Stimulated activated CD4-positive, alpha-beta T cell treated with anti-CD3 and anti-CD28 coated beads, Interleukin-1b, Interleukin-23, amount 100 ng/mL, for 1 hour (primary cell): Measurements from ENCODE around the gene VPS4B.
"Not testable (repeated sequence)": the region's sequence is repeated elsewhere in the genome, so short reads cannot be mapped to it uniquely, and the experiment has no call there.

Source experiments
- DNase-seq, 2 donors: peaks; one replicate each; pipeline ENCODE4 v3.0.0-alpha.2; 2020; ENCODE audit warnings: low read depth in 2 of 2

VPS4B gene

DNA sequence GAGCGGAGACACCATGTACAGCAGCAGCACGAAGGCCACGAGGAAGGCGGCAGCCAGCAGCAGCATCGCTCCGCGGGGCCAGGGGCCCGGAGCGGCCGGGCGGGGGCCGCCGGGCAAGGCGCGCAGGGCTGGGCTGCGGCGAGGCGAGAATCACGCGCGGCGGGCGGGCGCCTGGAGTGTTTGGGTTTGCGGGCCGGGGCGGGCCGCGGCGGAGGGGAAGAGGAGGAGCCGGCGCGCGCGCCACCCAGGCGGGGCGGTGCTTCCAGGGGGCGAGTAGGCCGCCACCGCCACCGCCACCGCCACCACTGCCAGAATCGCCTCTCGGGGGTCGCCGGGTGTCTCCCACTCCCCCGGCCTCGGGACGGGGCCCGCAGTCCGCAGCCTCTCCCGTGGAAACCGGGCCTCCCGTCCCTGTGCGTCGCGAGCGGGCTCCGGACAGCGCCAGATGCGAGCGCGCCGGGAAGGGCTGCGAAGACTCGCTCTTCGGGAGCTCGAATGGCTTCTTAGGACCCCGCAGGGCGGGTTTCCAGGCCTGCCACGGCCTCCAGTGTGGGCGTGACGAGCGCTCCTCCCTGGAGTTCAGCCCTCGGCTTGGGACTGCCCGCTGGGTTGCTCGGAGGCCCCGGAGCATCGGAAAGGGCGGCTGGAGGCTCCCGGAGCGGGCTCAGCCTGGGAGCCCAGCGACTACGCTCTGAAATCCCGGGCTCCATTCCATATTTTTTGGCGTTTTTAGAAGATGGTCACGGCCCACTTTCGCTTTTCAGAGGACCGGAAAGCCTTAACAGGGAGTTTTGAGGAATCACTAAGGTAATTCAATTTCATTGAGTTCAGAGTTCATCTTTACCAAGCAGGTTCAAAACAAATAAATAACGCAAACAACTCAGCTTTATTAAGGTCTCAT is 55.0 kb downstream of the VPS4B start, which contains the start of gene KDSR:
TSS of gene KDSR (minus strand) at position 154 of the 901 bp plus-strand sequence. CDS start at position 66, 88 bp downstream.
- peak in 1 of 2 donors; percentile 68 for DNase-seq

DNA sequence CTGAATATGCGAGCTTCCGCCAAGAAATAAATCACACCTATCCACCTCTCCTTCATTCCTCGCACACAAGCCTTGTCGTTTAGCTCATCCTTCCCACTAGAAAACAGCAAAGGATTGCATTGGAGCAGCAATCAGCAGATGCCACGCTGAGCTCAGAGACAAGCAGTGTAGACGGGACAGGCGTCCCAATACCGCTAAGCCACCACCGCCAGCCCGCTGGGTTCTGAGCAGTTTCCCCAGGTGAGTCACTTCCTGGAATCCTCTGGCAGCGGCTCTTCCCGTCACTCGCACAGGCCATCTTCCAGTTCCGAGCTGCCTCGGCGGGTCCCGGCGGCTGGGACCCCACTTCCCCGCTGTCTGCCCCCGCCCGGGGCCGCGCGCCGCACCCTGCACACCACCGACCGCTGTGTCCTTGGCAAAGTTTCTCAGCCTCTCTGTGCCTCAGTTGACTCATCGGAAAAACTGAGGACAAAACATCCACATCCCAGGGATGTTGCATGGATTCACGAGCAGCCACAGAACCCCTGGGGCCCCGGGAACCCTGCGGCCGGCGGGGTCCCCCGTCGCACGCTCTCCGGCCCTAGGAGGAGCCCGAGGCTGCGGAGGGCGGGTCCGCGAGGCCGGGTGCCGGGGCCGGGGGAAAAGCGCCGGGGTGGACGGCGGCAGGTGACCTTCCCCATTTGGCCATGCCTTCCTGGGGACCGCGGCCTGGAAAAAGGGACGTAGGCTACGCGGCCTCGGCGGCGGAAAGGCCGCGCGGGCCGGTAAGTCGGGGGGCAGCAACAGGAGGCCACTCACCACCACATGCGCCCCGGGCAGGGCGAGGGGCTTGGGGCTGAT is 55.8 kb downstream of the VPS4B start:
- peak in 1 of 2 donors; percentile 37 for DNase-seq

DNA sequence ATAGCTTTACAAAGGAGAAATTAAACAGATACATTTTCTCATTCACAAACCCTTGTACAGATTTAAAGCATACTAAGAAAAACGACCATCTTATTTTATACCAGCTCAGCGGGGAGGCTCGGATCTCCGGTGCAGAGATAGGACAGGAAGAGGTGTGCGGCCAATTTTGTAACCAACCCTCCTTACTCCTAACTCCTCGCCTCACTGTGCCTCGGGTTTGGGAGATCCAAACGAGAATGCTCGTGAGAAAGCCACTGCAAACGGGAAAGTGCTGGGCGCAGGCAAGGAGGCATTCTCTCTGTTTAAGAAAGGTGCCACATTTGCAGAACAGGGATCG is 56.4 kb downstream of the VPS4B start:
- DNase-seq, result no peak

DNA sequence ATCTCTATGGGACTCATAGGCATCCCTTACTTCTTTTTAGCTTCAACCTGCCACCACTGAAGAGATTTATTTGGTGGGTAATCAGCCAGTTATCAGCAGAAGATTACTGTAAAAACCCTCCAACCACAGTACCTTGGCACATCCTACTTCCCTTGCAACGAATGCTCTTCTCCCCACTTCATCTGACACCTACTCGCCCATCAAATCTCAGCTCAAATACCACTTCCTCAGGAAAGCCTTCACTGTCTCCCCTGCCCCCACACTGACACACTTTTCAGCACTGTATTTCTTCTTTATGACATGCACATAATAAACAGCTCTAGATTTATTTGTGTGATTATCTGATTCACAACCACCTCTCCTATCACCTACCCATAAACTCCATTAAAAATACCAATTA is 58.3 kb downstream of the VPS4B start:
- no peak for DNase-seq

DNA sequence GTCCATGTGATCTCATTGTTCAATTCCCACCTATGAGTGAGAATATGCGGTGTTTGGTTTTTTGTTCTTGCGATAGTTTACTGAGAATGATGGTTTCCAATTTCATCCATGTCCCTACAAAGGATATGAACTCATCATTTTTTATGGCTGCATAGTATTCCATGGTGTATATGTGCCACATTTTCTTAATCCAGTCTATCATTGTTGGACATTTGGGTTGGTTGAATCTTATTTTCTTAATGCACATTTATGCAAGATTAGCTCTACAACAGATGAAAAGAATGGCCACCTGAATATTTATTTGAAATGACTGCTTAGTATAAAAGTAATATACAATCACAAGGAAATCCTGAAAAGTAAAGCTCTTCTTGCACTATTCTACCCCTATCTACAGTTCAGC is 58.9 kb downstream of the VPS4B start:
- DNase-seq, result not testable (repeated sequence)

DNA sequence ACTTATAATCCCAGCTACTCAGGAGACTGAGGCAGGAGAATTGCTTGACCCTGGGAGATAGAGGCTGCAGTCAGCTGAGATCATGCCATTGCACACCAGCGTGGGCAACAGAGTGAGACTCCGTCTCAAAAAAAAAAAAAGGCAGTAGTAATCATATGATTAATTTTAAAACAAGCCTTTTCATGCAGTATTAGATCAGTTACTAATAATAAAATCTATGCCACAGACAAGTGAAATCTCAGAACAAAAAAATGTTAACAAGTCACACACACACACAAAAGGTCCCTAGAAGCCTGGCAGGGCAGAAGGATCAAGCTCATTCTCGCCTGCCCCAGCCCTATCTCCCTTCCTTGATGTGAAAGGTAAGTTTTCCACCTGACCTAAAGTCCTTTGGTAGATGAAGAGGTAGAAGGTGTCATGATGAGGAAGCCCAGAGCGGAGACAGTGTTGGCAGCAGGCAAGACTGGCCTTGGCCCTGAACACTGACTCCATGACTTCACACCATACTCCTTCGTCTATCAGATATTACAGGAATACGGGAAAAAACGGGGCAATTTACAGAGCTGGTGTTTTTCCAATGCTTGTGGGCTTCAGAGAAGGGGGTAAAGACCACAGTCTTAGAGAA is 65.9 kb downstream of the VPS4B start:
- no peak for DNase-seq

DNA sequence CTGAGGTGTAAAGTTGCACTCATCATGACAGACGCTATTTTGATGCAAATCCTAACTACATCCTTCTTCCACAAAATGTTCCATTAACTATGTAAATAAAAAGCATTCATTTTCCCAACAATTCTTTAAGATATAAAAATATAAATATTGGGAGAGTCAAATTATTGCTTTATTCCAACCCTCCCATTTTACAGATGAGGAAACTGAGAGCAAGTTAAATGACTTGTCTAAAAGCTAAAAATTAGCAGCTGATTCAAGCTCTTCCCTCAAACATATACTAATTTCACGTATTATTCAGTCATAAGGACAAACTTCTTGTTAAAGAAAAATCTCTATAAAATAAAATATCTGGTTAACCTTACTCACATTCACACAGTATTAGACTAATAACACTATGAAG is 72.0 kb downstream of the VPS4B start:
- DNase-seq, result no peak

DNA sequence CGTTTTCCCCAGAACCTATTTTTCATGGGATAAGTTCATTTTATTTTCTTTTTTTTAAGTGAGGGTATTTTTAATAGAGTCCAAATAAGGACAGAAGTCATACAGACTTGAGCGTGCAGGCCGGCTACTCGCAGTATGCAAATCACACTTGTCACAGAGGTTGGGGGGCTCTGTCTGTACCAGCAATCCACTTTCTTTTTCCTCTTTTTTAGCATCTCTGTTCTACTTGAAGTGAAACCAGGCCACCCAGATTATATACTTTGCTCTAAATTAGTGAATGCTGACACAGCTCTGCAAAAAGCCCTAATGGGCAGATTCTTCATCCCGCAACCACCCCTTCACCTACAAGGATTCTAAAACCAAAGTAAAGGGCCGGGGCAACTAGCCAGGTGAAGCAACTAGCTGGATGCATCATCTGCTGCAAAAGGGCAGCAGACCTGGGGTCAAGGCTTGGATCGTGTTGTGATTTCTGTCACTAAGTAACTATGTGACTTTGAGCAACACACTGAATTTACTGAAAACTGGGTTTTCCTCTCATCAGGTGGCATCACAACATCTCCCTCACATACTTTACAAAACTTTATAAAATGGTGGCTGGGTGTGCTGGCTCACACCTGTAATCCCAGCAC is 73.7 kb downstream of the VPS4B start:
- no peak for DNase-seq

DNA sequence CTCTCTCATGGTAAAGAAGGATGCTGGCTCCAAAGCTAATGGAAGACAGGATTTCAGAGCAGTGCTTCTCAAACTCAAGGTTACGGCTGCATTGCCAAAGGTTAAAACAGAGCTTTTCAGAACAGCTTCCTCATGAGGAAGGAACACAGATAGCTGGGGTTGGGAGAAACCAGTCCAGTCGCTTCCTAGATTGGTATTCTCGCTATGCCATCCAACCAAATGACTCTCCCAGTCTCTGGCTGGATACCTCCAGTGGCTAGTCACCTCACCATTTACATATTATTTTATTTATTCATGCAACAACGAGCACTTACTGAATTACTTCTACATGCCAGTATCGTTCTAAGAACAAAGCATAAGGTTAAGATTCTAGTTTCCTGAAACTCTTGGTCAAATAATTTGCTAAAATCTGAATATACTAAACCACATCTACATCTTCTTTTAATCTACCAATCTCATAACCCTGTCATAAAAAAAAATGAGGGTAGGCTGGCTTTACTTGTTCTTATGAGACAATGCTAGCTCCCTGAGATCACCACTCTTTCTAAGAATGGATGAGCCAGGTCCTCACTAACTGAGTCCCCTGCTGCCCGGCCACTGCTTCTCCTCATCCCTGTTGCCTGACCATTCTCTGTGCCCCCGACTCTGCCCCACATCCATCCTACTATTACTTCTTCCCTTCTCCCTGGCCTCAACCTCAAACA is 75.6 kb downstream of the VPS4B start:
- no peak for DNase-seq

DNA sequence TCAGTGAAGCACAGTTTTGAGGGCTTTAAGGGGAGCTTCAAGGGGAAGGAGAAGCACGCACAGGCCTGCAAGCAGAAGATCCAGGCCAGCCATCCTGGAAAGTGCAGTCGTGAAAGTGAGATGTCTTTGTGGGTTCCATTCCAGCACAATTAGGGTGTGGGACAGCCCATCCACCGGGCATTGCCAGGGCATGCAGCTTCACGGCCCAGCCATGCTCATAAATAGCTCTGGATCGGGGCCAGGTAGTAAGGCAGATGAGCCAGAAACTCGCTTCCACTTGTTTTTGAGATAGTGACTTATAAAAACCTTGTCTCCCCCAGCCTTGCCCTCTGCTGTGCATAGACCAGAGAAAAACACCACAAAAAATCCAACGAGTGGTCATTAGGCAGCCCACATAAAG is 76.2 kb downstream of the VPS4B start:
- no peak for DNase-seq

DNA sequence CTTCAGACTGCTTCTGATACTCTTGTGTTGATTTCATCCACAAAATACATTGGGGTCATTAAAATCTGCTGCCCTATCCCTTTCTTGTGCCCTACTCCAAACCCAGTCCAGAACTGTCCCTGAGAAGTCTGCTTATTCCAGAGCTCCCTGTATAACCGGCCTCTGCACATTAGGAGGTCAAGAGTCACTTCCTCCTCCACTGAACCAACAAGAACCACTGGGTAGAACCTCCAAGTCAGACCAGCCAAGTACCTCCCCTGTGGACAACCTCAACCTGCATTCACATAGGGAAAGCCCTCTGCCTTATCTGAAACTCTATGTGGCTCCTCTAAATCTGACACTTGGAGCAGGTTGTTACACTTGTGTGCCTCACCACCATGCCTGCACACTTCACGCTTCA is 77.4 kb downstream of the VPS4B start:
- DNase-seq, result no peak

DNA sequence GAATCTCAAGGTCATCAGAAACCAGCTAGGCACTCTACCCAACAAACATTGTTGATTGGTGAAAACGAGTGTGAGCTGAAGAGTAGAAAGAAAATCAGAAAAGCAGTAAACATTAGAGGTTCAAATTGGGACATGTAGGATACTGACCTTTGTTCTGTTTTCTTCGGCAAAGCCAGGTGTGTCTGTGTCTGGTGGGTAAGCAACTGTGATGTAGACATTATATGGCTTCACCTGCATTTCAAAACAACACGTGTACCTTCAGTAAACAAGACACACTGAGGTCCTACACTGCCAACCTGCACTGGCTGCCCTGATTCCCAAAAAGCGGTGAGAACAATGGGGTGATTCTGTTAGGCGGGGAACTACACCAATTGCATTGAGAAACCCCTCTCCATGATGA is 78.0 kb downstream of the VPS4B start:
- no peak for DNase-seq

DNA sequence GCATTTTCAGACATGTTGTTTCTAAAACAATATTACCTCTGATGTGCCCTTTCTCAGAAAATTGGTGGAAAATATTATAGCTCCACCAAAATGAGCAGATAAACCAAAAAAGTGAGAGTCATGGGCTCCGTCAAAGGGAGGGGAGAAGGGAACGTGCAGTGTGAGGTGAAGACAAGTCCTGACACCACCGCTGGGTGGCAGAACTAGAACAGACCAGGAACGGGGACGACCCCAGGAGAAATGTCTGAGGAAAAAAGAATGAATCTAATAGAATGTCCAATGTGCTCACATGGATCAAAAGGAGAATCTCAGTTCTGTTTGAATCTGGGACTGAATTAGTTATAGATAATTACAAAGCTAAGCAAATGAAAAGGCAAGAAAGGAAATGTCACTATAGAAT is 80.1 kb downstream of the VPS4B start:
- no peak for DNase-seq

DNA sequence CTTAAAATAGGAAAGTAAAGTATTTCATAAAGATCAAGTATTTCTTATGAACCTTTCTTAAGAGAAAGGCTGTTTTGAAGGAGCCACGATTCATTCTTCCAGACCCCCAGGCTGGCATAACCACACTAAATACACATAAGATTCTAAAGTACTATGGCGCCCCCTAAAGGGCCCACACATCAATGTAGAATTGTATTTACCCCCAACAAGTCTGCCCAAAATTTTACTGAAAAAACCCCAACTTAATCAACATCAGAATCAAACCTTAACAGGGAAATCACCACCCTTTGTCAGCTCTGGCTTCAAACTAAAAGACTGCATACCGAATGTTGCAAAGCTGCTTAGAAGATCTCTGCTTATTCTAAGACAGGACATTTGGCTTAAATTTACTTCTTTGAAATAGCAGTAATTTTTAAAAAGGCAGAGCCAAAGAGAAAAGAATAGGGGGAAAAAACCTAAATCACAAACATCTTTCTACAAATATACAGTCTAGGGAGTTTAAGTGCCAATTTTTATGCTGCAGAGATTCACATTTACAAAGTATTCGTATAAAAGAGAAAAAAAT is 82.3 kb downstream of the VPS4B start:
- DNase-seq, result no peak
